SU-DHL-6 (cell line): ENCODE measurements around the gene GDPGP1.

Source experiments
- H2AFZ ChIP-seq: fragments of 200-600 bp; sonication (generic); 2 replicates; pipeline ENCODE4 v1.6.1; 2014; ENCODE audit warnings: low read depth, mild to moderate bottlenecking, moderate library complexity, mixed read lengths, antibody characterized with exemption, low read length; ENCODE audit not compliant: severe bottlenecking
- H3F3A ChIP-seq: fragments of 200-600 bp; shearing (Covaris generic); 2 replicates; pipeline ENCODE4 v1.6.0; 2016; ENCODE audit warnings: antibody characterized with exemption, mild to moderate bottlenecking; ENCODE audit not compliant: insufficient read depth
- H3K27ac ChIP-seq: fragments of 200-600 bp; sonication (generic); 2 replicates; pipeline ENCODE4 v1.5.1; 2016; ENCODE audit warnings: low read depth, mild to moderate bottlenecking, low read length, moderate library complexity, mixed read lengths
- H3K27me3 ChIP-seq: fragments of 200-600 bp; sonication (generic), shearing (Covaris generic); 2 replicates; pipeline ENCODE4 v1.6.0; 2014; ENCODE audit warnings: mild to moderate bottlenecking, low read length
- H3K36me3 ChIP-seq: fragments of 200-600 bp; sonication (generic); 2 replicates; pipeline ENCODE4 v1.6.1; 2014; ENCODE audit warnings: mild to moderate bottlenecking, low read length, mixed read lengths
- H3K4me2 ChIP-seq: fragments of 300-600, 200-600 bp; shearing (Covaris generic), sonication (generic); 2 replicates; pipeline ENCODE4 v1.6.0; 2014; ENCODE audit warnings: low read length, low read depth, mild to moderate bottlenecking; ENCODE audit not compliant: poor library complexity, severe bottlenecking
- H3K4me3 ChIP-seq: fragments of 200-600 bp; sonication (generic); 2 replicates; pipeline ENCODE4 v1.5.1; 2014; ENCODE audit warnings: antibody characterized with exemption, low read length, mild to moderate bottlenecking, mixed read lengths; ENCODE audit not compliant: insufficient read depth, poor library complexity, severe bottlenecking
- H3K79me2 ChIP-seq: fragments of 200-600 bp; sonication (generic); 2 replicates; pipeline ENCODE4 v1.6.1; 2014; ENCODE audit warnings: mild to moderate bottlenecking, low read length, moderate library complexity; ENCODE audit not compliant: insufficient read depth
- H3K9ac ChIP-seq: fragments of 200-600 bp; sonication (generic); 2 replicates; pipeline ENCODE4 v1.7.0; 2014; ENCODE audit warnings: mild to moderate bottlenecking, low read length
- H3K9me2 ChIP-seq: fragments of 200-600 bp; sonication (generic); replicated peaks from 2 replicates; pipeline ENCODE4 v1.6.1; 2014; ENCODE audit warnings: low read length; ENCODE audit not compliant: insufficient read depth
- H3K9me3 ChIP-seq: fragments of 200-600 bp; sonication (generic); 2 replicates; pipeline ENCODE4 v1.6.1; 2014; ENCODE audit warnings: low read length, mixed read lengths; ENCODE audit not compliant: insufficient read depth
- H4K20me1 ChIP-seq: fragments of 200-600 bp; sonication (generic); 2 replicates; pipeline ENCODE4 v1.6.1; 2014; ENCODE audit warnings: low read depth, mild to moderate bottlenecking, antibody characterized with exemption, low read length, moderate library complexity, mixed read lengths
- CTCF ChIP-seq: fragments of 200-600 bp; sonication (generic); IDR thresholded peaks from one replicate; pipeline ENCODE4 v1.5.1; 2017; ENCODE audit warnings: antibody characterized with exemption, mild to moderate bottlenecking, low read length, moderate library complexity; ENCODE audit not compliant: insufficient read depth, poor library complexity, severe bottlenecking
- EZH2phosphoT487 ChIP-seq: fragments of 200-600 bp; sonication (generic), shearing (Covaris generic); conservative IDR thresholded peaks from 2 replicates; pipeline ENCODE4 v1.6.1; 2018; ENCODE audit warnings: mild to moderate bottlenecking, antibody characterized with exemption, low read length, moderate library complexity, mixed read lengths

The GDPGP1 gene

DNA sequence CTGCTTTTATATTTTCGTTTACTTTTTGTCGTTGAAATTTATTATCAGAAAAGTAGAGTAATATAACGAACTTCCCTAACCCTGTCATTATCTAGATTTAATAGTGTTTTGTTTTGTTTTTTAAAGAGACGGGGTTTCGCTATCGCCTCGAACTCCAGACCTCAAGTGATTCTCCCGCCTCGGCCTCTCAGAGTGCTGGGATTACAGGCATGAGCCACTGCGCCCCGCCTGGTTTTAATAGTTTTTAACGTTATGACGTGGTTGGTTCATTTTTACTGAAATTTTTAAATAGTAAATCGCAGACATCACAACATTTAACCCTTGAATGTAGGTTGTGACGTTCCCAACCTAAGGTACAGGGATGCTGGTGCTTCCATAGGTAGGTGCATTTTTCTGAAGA lies 32.5 kb downstream of the GDPGP1 start:
- H3K9me3 ChIP-seq: no peaks in the 10 kb centered on the region
- peak overlapping the region; percentile 68 for H3K4me3 ChIP-seq
- H3K9me2 ChIP-seq: no peaks in the 10 kb centered on the region
- no peaks in the 10 kb centered on the region for H3K27me3 ChIP-seq
- peaks cover 52% of the 10 kb centered on the region for H3K79me2 ChIP-seq
- H3K27ac ChIP-seq: peak overlapping the region; percentile 68
- H3K36me3 ChIP-seq: peaks cover 22% of the 10 kb centered on the region
- peak overlapping the region; percentile 76 for H2AFZ ChIP-seq
- peak overlapping the region; percentile 94 for H3K4me2 ChIP-seq
- H3K9ac ChIP-seq: peak overlapping the region; percentile 81
- no peaks in the 10 kb centered on the region for H3F3A ChIP-seq
- TF ChIP-seq CTCF (no peak), EZH2phosphoT487 (no peak)
- H4K20me1 ChIP-seq: peaks cover 8% of the 10 kb centered on the region; the same call in 1 of the 2 replicates

GRCh38 chr15:90268415-90268814 lies 34.4 kb downstream of the GDPGP1 start:
- H3K27me3 ChIP-seq: no peaks in the 10 kb centered on the region
- H2AFZ ChIP-seq: no peak overlapping the region
- no peak overlapping the region for H3K27ac ChIP-seq
- H3K9ac ChIP-seq: no peak overlapping the region
- peaks cover 28% of the 10 kb centered on the region for H3K36me3 ChIP-seq
- no peak overlapping the region for H3K4me3 ChIP-seq
- H3K9me2 ChIP-seq: no peaks in the 10 kb centered on the region
- H4K20me1 ChIP-seq: peaks cover 8% of the 10 kb centered on the region; the same call in 1 of the 2 replicates
- TF ChIP-seq CTCF: no peak
- TF ChIP-seq EZH2phosphoT487: no peak
- H3K79me2 ChIP-seq: peaks cover 54% of the 10 kb centered on the region
- H3F3A ChIP-seq: no peaks in the 10 kb centered on the region
- H3K4me2 ChIP-seq: peak overlapping the region; percentile 94
- H3K9me3 ChIP-seq: no peaks in the 10 kb centered on the region

DNA sequence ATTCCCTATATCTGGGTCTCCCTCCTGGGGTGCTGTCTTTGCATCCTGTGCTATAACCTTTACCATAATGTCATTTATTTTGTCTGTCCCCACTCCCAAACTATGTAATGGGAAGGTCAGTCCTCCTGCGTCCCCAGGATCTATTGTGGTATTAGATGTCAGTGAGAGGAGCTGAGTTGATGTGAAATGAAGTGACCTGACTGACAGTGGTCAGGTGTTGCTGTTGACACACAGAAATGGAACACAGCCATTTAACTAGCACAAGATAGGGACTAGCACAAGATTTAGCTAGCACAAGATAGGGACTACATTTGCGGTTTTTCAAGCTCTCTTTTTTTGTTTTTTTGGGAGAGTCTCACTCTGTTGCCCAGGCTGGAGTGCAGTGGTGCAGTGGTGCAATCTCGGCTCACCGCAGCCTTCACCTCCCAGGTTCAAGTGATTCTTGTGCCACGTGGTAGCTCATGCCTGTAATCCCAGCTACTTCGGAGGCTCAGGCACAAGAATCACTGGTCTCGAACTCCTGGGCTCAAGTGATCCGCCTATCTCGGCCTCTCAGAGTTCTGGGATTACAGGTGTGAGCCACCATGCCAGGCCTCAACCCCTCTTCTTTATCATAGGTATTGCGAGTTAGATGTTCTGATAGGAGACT lies 36.6 kb downstream of the GDPGP1 start:
- Histone ChIP-seq H3K36me3 (peaks cover 28% of the 10 kb centered on the region), H2AFZ (no peak overlapping the region), H3K4me3 (no peak overlapping the region), H3K27me3 (no peaks in the 10 kb centered on the region), H3F3A (no peaks in the 10 kb centered on the region), H3K9me3 (no peaks in the 10 kb centered on the region), H3K27ac (no peak overlapping the region), H3K9me2 (no peaks in the 10 kb centered on the region), H3K9ac (no peak overlapping the region), H4K20me1 (peaks cover 8% of the 10 kb centered on the region; the same call in 1 of the 2 replicates), H3K79me2 (peaks cover 54% of the 10 kb centered on the region), H3K4me2 (no peak overlapping the region)
- no peak for TF ChIP-seq CTCF
- TF ChIP-seq EZH2phosphoT487: no peak
